Fibroblast of lung (primary cell): ENCODE data around the gene ABCA9. TPM values are rescaled to one million over a fixed set of nuclear protein-coding genes. Genes with fewer than 3 reads are reported as not detected.
"Not testable (repeated sequence)": the region's sequence is repeated elsewhere in the genome, so short reads cannot be mapped to it uniquely, and the experiment has no call there.

ENCODE experiments used
- DNase-seq, 2 donors: peaks; one replicate each; pipeline versions ENCODE4 v3.0.0 to v3.0.0-alpha.2; 2010; ENCODE audit warnings: low read depth in 2 of 2
- H2AFZ ChIP-seq: 2 replicates; pipeline ENCODE4 v1.5.1; 2012; ENCODE audit warnings: low read length, control low read depth, inconsistent platforms
- H3K27ac ChIP-seq: 2 replicates; pipeline ENCODE4 v1.5.1; 2011; ENCODE audit warnings: low read length, control low read depth; ENCODE audit not compliant: insufficient read depth
- H3K27me3 ChIP-seq: 2 replicates; pipeline ENCODE4 v1.5.1; 2011; ENCODE audit warnings: mild to moderate bottlenecking, low read length; ENCODE audit not compliant: control insufficient read depth, insufficient read depth
- H3K36me3 ChIP-seq: 2 replicates; pipeline ENCODE4 v1.5.1; 2011; ENCODE audit warnings: low read length; ENCODE audit not compliant: control insufficient read depth, insufficient read depth
- H3K4me1 ChIP-seq: 2 replicates; pipeline ENCODE4 v1.5.1; 2011; ENCODE audit warnings: low read length; ENCODE audit not compliant: control insufficient read depth, insufficient read depth; ENCODE audit errors: extremely low read depth
- H3K4me2 ChIP-seq: 2 replicates; pipeline ENCODE4 v1.5.1; 2011; ENCODE audit warnings: low read length, control low read depth; ENCODE audit not compliant: insufficient read depth; ENCODE audit errors: extremely low read depth
- H3K4me3 ChIP-seq, 4 experiments: fragments of 200-600 bp in 1 of 4; sonication (generic) in 1 of 4; replicated peaks in 1 of 4; 2 replicates each; pipeline ENCODE4 v1.5.1; 2011 to 2016; ENCODE audit warnings: low read length in 4 of 4, low read depth in 3 of 4, mild to moderate bottlenecking in 3 of 4, control low read depth in 2 of 4, inconsistent platforms in 1 of 4, mixed read lengths in 1 of 4; ENCODE audit not compliant: insufficient read depth in 1 of 4; ENCODE audit errors: control extremely low read depth in 1 of 4
- H3K79me2 ChIP-seq: 2 replicates; pipeline ENCODE4 v1.5.1; 2012; ENCODE audit warnings: mild to moderate bottlenecking, low read length, inconsistent platforms; ENCODE audit not compliant: control insufficient read depth, insufficient read depth
- H3K9ac ChIP-seq: 2 replicates; pipeline ENCODE4 v1.5.1; 2011; ENCODE audit warnings: mild to moderate bottlenecking, low read length, control low read depth; ENCODE audit not compliant: insufficient read depth
- H3K9me3 ChIP-seq: 2 replicates; pipeline ENCODE4 v1.5.1; 2012; ENCODE audit warnings: low read depth, low read length; ENCODE audit not compliant: control insufficient read depth, insufficient read depth
- H4K20me1 ChIP-seq: 2 replicates; pipeline ENCODE4 v1.5.1; 2011; ENCODE audit warnings: low read length; ENCODE audit not compliant: control insufficient read depth, insufficient read depth; ENCODE audit errors: extremely low read depth
- CTCF ChIP-seq, 2 donors: IDR thresholded peaks in 1 of 2; conservative IDR thresholded peaks in 1 of 2; 1 replicate in 1 of 2; 2 replicates in 1 of 2; pipeline ENCODE4 v1.5.1; 2011 to 2012; ENCODE audit warnings: low read length in 2 of 2, control low read depth in 1 of 2, inconsistent platforms in 1 of 2, low read depth in 1 of 2, mild to moderate bottlenecking in 1 of 2
- EZH2 ChIP-seq: IDR thresholded peaks from 2 replicates; pipeline ENCODE4 v1.5.1; 2012; ENCODE audit warnings: low read length, control low read depth, mild to moderate bottlenecking; ENCODE audit errors: missing control alignments
- polyA plus RNA-seq, 2 donors: library from polyadenylated mRNA; depleted of rRNA in 1 of 2; stranded (reverse) in 1 of 2; unstranded in 1 of 2; fragments of >200 nt; gene quantifications; 2 replicates each; pipeline ENCODE4 v1.2.1, GENCODE V29; 2011 to 2012; ENCODE audit warnings: missing spikeins in 1 of 2
- total RNA-seq: library from RNA; depleted of rRNA; stranded (reverse); fragments of >200 nt; gene quantifications from 2 replicates; pipeline ENCODE4 v1.2.1, GENCODE V29; 2014

The ABCA9 gene
- total and polyA plus RNA-seq, 2 donors (not counting 1 experiment from before 2014, with no cell fraction given) = 1.6 to 3.1 TPM

DNA sequence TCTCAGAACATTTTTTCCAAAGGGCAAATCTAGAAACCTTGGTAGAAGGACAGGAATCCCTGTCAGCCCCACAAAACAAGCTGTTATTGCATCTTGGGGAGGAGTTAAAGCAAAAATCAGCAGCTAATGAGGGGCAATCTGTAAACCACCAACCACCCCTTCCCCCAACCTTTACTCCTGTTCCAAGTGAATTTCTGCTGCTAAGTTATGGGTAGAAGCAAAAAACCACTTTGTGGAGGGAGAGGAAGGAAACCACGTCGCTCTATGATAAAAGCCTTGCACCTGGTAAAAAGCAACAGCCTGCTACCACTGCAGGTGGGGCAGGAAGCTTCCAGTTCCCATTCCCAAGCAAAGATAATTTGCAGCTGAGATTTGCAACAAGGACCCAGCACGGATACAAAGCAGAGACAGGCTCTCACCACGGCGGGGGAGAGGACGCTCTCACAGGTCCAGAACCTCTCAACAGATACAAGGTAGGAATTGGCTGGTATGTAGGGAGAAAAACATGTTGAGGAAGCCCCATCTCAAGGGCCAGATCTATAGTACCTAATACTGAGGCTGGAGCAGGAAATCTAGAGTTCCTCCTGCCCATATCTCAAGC lies 116.2 kb downstream of the ABCA9 start:
- Histone ChIP-seq H3K4me1 (no peaks in the 10 kb centered on the region), H3K27ac (no peak overlapping the region), H3K4me3 (no peak overlapping the region), H3K9ac (no peak overlapping the region), H3K36me3 (no peaks in the 10 kb centered on the region), H3K9me3 (no peaks in the 10 kb centered on the region), H4K20me1 (no peaks in the 10 kb centered on the region), H3K27me3 (no peaks in the 10 kb centered on the region), H3K79me2 (no peaks in the 10 kb centered on the region), H3K4me2 (no peak overlapping the region), H2AFZ (no peak overlapping the region)
- no peak for TF ChIP-seq CTCF (conservative IDR thresholded peaks at IDR 0.05 in 1 of 2, IDR thresholded peaks at IDR 0.05 in 1 of 2; ENCODE audit: low read depth in 1 of 2, low read length in 2 of 2)
- no peak for TF ChIP-seq EZH2
- no peak for DNase-seq

GRCh38 chr17:68943812-68944182 lies 116.9 kb downstream of the ABCA9 start:
- not testable (repeated sequence) for H3K4me1 ChIP-seq, H3K4me3 ChIP-seq, H3K27ac ChIP-seq, DNase-seq, H3K9me3 ChIP-seq, H3K9ac ChIP-seq, H3K79me2 ChIP-seq, H4K20me1 ChIP-seq, H3K4me2 ChIP-seq, H3K36me3 ChIP-seq, H2AFZ ChIP-seq, H3K27me3 ChIP-seq

GRCh38 chr17:68943123-68943811 lies 117.5 kb downstream of the ABCA9 start:
- Histone ChIP-seq H3K9me3 (no peaks in the 10 kb centered on the region), H4K20me1 (no peaks in the 10 kb centered on the region), H3K27ac (no peak overlapping the region), H3K4me3 (no peak overlapping the region), H3K9ac (no peak overlapping the region), H2AFZ (no peak overlapping the region), H3K27me3 (no peaks in the 10 kb centered on the region), H3K4me1 (no peaks in the 10 kb centered on the region), H3K36me3 (no peaks in the 10 kb centered on the region), H3K79me2 (no peaks in the 10 kb centered on the region), H3K4me2 (no peak overlapping the region)
- TF ChIP-seq CTCF (conservative IDR thresholded peaks at IDR 0.05 in 1 of 2, IDR thresholded peaks at IDR 0.05 in 1 of 2; ENCODE audit: low read depth in 1 of 2, low read length in 2 of 2) = no peak
- TF ChIP-seq EZH2 = no peak
- no peak for DNase-seq
